Stimulated activated naive B cell treated with anti-CD40 and anti-IgM and Interleukin-4, amounts not matched to agents 10 μg/mL and 1 μg/mL and 100 μg/mL, for 72 hours (primary cell): Measurements from ENCODE around the gene TAS2R40.
A peak's percentile ranks its signal among the peaks of the same experiment; 100 is the strongest.
"Not testable (repeated sequence)": the region's sequence is repeated elsewhere in the genome, so short reads cannot be mapped to it uniquely, and the experiment has no call there.

Experiments used
- ATAC-seq, 2 donors: fragments of 150-1000 bp; cut with Tn5 transposase; replicated peaks; 2 replicates each; pipeline ENCODE4 v1.10.0; 2021; ENCODE audit warnings: moderate library complexity in 1 of 2
- DNase-seq: peaks from one replicate; pipeline ENCODE4 v3.0.0; 2021
- H3K27ac Mint-ChIP-seq: one replicate; pipeline ENCODE4 v1.8.0; 2022; ENCODE audit warnings: mild to moderate bottlenecking, mixed read lengths
- H3K27me3 Mint-ChIP-seq, 2 donors: one replicate each; pipeline ENCODE4 v1.8.0; 2022; ENCODE audit warnings: mixed read lengths in 2 of 2
- H3K36me3 Mint-ChIP-seq, 2 donors: one replicate each; pipeline ENCODE4 v1.8.0; 2022; ENCODE audit warnings: mixed read lengths in 2 of 2, mild to moderate bottlenecking in 1 of 2
- H3K4me1 Mint-ChIP-seq, 2 donors: one replicate each; pipeline ENCODE4 v1.8.0; 2022; ENCODE audit warnings: mixed read lengths in 2 of 2, mild to moderate bottlenecking in 1 of 2
- H3K4me3 Mint-ChIP-seq, 2 donors: one replicate each; pipeline ENCODE4 v1.8.0; 2022; ENCODE audit warnings: mild to moderate bottlenecking in 2 of 2, mixed read lengths in 2 of 2, moderate library complexity in 1 of 2
- H3K9me3 Mint-ChIP-seq, 2 donors: one replicate each; pipeline ENCODE4 v1.8.0; 2022; ENCODE audit warnings: mixed read lengths in 2 of 2, mild to moderate bottlenecking in 1 of 2

The TAS2R40 gene

DNA sequence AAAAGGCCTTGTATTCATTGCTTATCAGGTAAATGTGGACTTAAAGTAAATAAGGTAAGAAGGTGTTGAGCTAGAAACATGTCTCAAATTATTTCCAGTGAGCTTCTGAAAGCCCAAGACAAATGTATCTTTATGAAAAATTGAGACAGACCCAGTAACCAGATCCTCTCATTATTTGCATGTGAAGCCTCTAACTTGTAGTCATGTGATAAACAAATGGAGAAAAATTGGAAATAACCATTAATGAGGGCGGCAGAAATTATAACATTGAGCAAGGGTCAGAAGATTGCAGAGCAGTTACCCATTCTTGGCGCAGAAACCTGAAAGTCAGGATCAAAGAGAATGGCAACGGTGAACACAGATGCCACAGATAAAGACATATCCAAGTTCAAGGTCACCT, at the start of gene TAS2R40:
Gene TAS2R40 (plus strand): TSS at position 301 of the 400 bp plus-strand sequence. CDS start 42 bp downstream, at position 343.
- Mint-ChIP-seq H3K27ac (no peak within 1 kb of the TSS), H3K9me3 (no peaks in the 10 kb centered on the region), H3K27me3 (peaks cover 15 to 27% of the 10 kb centered on the region in 2 donors), H3K4me3 (no peak within 1 kb of the TSS), H3K36me3 (no peaks in the 10 kb centered on the region), H3K4me1 (peaks cover 2 to 4% of the 10 kb centered on the region in 2 donors)
- DNase-seq, result no peak
- ATAC-seq, result no peak

DNA sequence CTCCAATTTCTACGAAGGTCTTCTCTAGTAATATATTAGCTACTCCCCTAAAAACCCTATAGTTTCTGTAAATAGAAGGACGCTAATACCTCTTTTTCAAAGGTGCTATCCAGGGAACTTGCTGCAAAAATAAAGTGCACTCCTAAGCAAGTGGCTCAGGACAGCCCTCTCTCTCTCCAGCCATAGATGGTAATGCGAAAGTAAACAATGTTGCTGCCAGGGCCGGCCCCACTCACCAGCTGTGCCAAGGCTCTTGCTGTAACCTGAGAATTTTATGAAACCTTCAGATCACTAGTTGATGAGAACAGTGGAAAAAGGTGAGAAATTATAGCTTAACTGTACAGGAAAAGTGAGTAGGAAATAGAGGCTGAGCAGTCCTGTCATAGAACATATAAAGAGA, 49.5 kb upstream of the TAS2R40 start:
- Mint-ChIP-seq H3K9me3 (peaks cover under 1 to 8% of the 10 kb centered on the region in 2 donors), H3K27ac (no peak overlapping the region), H3K4me3 (peak overlapping the region in 1 of 2 donors; percentile 67), H3K36me3 (peaks cover 2 to 5% of the 10 kb centered on the region in 2 donors), H3K27me3 (no peaks in the 10 kb centered on the region), H3K4me1 (peaks cover 16 to 38% of the 10 kb centered on the region in 2 donors)
- ATAC-seq (no peak), DNase-seq (no peak)

DNA sequence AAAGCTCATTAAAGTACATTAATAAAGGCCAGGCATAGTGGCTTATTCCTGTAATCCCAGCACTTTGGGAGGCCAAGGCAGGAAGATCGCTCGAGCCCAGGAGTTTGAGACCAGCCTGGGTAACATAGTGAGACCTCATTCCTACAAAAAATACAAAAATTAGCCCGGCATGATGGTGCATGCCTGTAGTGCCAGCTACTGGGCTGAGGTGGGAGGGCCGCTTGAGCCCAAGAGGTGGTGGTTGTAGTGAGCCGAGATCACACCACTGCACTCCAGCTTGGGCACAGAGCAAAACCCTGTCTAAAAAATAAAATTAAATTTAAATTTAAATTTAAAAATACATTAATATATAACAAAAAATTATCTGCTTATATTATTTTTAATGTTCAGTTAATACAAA, 45.7 kb upstream of the TAS2R40 start:
- Mint-ChIP-seq H3K27ac (no peak overlapping the region), H3K27me3 (no peaks in the 10 kb centered on the region), H3K36me3 (peaks cover 0 to 1% of the 10 kb centered on the region in 2 donors), H3K9me3 (peaks cover 6 to 9% of the 10 kb centered on the region in 2 donors), H3K4me3 (no peak overlapping the region), H3K4me1 (peaks cover 5 to 15% of the 10 kb centered on the region in 2 donors)
- no peak for DNase-seq
- ATAC-seq, result no peak

DNA sequence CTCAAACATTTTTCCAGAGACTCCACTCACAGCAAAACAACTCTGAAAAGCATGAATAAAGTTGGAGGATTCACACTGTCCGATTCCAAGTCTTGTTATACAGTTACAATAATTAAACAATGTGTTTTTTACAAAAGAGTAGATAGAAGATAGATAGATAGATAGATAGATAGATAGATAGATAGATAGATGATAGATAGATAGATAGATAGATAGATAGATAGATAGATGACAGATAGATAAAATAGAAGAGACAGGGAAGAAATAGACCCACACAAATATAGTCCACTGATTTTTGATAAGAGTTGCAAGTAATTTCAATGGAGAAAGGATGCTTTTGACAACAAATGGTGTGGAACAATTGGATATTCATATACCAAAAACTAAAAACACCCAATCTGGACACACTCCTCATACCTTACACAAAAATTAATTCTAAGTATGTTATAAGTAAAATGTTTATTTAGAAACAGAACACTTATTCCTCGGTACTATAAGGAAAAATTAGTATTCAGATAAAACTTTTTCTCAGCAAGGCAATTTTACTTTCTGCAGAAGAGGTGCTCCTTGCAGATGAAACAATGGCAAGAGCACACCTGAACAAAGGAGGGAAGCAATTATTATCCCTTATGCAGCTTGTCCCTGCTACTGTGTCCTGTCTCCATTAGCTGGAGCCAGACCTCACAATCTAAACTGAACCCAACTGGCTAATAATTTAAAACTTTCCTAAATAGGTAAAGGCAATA, 44.3 kb upstream of the TAS2R40 start:
- H3K4me1 Mint-ChIP-seq, result peaks cover 7 to 13% of the 10 kb centered on the region in 2 donors
- H3K27ac Mint-ChIP-seq, result no peak overlapping the region
- H3K36me3 Mint-ChIP-seq, result peaks cover 0 to 1% of the 10 kb centered on the region in 2 donors
- no peak for ATAC-seq
- no peaks in the 10 kb centered on the region for H3K27me3 Mint-ChIP-seq
- no peak overlapping the region for H3K4me3 Mint-ChIP-seq
- DNase-seq, result no peak
- peaks cover 6 to 9% of the 10 kb centered on the region in 2 donors for H3K9me3 Mint-ChIP-seq

DNA sequence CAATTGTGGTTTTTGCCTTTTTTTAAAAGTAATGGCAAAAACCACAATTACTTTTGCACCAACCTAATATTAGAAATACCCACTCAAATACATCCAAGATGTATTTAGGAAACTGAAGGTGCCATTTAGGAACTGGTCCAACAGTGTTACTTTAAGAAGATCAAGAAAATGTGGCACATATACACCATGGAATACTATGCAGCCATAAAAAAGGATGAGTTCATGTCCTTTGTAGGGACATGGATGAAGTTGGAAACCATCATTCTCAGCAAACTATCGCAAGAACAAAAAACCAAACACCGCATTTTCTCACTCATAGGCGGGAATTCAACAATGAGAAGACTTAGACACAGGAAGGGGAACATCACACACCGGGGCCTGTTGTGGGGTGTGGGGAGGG, 41.1 kb upstream of the TAS2R40 start:
- H3K36me3 Mint-ChIP-seq, ATAC-seq, H3K9me3 Mint-ChIP-seq, H3K27ac Mint-ChIP-seq, DNase-seq, H3K27me3 Mint-ChIP-seq, H3K4me3 Mint-ChIP-seq: not testable (repeated sequence)
- H3K4me1 Mint-ChIP-seq, result peaks cover 14 to 36% of the 10 kb centered on the region in 2 donors

DNA sequence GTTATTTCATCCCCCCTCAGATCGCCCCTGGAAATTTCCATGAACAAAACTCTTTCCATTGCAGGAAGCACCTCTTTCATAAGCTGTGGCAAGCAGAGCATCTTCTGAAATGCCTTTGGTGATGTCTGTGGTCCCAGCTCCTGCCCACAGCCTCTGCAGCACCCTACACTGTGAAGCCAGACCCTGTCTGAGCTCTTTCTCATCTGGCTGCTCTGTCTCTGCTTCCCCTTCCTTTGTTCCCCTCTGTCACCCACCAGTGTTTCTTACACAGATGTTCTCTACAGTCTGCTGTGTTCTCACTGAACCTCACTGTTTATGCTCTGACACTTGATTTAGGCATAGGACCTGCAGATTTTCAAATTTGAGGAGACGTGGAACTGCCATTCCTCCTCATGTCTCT, 40.5 kb upstream of the TAS2R40 start:
- Mint-ChIP-seq H3K27ac (peak overlapping the region; percentile 65), H3K9me3 (peaks cover 6 to 9% of the 10 kb centered on the region in 2 donors)
- peak; percentile 98 to 99 for ATAC-seq

DNA sequence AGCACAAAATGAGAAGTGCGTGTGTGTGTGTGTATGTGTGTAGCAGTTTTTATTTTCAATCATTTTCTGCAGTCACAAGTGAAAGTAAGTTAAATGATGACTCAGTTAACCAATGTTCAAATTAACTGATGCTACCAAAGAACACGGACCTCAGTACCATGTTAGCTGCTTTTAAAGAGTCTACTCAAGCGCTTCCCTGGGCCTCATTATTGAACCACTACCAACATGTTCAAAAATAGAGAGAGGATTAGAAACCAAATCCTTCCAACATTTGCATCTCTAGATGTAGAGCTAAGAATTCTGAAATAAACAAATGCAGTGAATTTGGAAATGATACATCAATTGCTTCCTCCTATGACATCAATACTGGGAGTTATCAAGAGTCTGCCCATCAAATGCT, 38.8 kb upstream of the TAS2R40 start, which contains the start of gene TAS2R39:
Gene TAS2R39 (plus strand): TSS at position 396 of the 400 bp plus-strand sequence. CDS start 0 bp downstream, at position 396.
- ATAC-seq (peak; percentile 44 to 63), DNase-seq (no peak)
- peaks cover 14 to 36% of the 10 kb centered on the region in 2 donors for H3K4me1 Mint-ChIP-seq
- H3K27me3 Mint-ChIP-seq, result no peaks in the 10 kb centered on the region
- no peaks in the 10 kb centered on the region for H3K36me3 Mint-ChIP-seq
- H3K27ac Mint-ChIP-seq, result no peak within 1 kb of the TSS
- no peak within 1 kb of the TSS for H3K4me3 Mint-ChIP-seq
- H3K9me3 Mint-ChIP-seq, result peaks cover 3 to 6% of the 10 kb centered on the region in 2 donors

More for the DNA sequence above, 40.5 kb upstream of the TAS2R40 start:
- peaks cover 14 to 36% of the 10 kb centered on the region in 2 donors for H3K4me1 Mint-ChIP-seq
- DNase-seq, result peak; percentile 20
- H3K4me3 Mint-ChIP-seq, result no peak overlapping the region
- peaks cover 0 to 1% of the 10 kb centered on the region in 2 donors for H3K36me3 Mint-ChIP-seq
- H3K27me3 Mint-ChIP-seq, result no peaks in the 10 kb centered on the region

DNA sequence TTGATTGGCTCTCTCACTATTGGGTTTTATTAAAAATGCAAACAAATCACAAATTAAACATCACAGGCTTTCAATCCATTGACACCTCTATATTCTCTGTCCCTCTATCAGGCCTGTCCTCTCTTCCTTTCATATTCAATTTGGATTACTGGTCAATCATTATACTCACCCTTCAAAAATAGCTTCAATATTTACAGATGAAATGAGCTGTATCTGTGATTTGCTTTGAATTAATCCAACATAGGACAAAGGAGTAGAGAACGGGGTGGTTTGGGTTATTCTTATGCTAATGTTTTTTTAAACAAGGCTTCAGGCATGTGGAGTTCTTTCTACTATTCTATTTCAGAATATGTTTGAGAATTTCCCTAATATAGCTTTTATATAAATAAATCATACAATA, 36.3 kb upstream of the TAS2R40 start:
- no peak for DNase-seq
- Mint-ChIP-seq H3K4me1 (peaks cover 14 to 36% of the 10 kb centered on the region in 2 donors), H3K27me3 (no peaks in the 10 kb centered on the region), H3K9me3 (no peaks in the 10 kb centered on the region), H3K4me3 (no peak overlapping the region), H3K27ac (no peak overlapping the region), H3K36me3 (no peaks in the 10 kb centered on the region)
- ATAC-seq, result no peak

DNA sequence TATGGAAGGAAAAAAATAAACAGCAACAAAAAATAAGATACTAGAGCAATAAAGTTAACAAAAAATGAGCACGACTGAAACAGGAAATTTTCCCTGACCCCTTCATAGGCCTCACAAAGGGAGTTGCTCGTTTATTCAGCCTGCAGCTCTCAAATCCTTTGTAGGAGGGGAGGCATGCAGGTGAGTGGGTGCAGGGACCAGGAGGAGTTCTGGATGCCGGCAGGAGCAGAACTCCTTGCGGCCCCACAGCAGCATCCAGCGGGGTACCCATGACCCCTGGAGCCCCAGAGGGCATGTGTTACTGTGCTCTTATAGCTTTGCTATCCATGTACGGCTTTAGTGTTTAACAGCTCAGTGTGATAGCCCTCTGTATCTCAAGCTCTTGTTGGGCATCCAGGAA, 32.8 kb upstream of the TAS2R40 start:
- no peaks in the 10 kb centered on the region for H3K36me3 Mint-ChIP-seq
- DNase-seq, result no peak
- no peak for ATAC-seq

DNA sequence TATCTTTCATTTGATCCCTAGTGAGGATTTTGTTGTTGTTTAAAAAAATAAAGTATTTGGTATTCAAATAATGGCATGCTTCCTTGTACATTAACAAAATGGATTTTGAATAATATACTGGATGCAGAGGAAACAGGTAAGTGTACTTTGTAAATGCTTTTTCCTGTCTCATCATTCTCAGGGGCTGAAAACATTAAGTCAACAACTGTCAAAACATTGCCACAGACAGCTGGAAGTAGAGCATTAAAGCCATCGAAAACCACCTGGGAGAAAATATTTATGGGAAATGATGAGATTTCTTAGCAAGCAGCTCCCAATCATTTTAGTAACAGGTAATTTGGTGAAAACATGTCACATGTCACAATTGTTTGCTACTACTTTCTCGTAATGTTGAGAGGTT, 28.0 kb upstream of the TAS2R40 start:
- peaks cover 0 to 3% of the 10 kb centered on the region in 2 donors for H3K9me3 Mint-ChIP-seq
- H3K4me3 Mint-ChIP-seq, result no peak overlapping the region
- no peak overlapping the region for H3K27ac Mint-ChIP-seq
- no peak for DNase-seq
- no peak for ATAC-seq
- H3K27me3 Mint-ChIP-seq, result no peaks in the 10 kb centered on the region
- peaks cover 2 to 5% of the 10 kb centered on the region in 2 donors for H3K4me1 Mint-ChIP-seq
- peaks cover 2 to 3% of the 10 kb centered on the region in 2 donors for H3K36me3 Mint-ChIP-seq

More for the DNA sequence above, 32.8 kb upstream of the TAS2R40 start:
- no peaks in the 10 kb centered on the region for H3K9me3 Mint-ChIP-seq
- H3K27ac Mint-ChIP-seq, result no peak overlapping the region
- no peak overlapping the region for H3K4me3 Mint-ChIP-seq
- H3K4me1 Mint-ChIP-seq, result peaks cover 4 to 8% of the 10 kb centered on the region in 2 donors
- no peaks in the 10 kb centered on the region for H3K27me3 Mint-ChIP-seq

DNA sequence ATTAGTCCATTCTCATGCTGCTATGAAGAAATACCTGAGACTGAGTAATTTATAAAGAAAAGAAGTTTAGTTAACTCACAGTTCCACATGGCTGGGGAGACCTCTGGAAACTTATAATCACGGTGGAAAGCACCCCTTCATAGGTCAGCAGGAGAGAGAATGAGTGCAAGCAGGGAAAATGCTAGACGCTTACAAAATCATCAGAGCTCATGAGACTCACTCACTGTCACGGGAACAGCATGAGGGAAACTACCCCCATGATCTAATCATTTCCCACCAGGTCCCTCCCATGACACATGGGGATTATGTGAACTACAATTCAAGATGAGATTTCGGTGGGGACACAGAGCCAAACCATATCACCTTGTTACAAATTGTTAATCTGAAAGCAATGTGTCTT, 22.8 kb upstream of the TAS2R40 start:
- Mint-ChIP-seq H3K36me3 (peaks cover 2 to 3% of the 10 kb centered on the region in 2 donors), H3K9me3 (peaks cover 0 to 3% of the 10 kb centered on the region in 2 donors), H3K27me3 (no peaks in the 10 kb centered on the region), H3K4me1 (peaks cover 18 to 37% of the 10 kb centered on the region in 2 donors), H3K27ac (peak overlapping the region; percentile 74), H3K4me3 (no peak overlapping the region)
- peak; percentile 96 to 99 for ATAC-seq
- peak; percentile 60 for DNase-seq

DNA sequence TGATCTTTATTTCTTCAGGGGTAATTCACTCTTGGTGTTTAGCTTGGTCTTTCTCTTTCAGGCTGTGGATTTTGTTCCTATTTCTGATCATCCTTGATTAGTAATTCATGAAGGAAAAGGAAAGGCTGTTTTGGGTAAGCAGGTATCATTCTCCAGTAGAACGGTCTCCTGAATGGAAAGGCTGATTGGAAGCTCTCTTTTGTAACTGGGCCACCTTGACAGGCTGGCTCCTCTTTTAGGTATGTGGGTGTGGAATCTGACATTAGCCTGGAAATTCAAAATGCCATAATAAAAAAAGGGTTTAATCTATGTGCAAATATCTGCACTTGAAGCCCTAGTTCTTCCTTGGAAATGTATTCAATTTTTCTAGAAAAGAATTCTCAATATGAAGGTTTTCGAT, 19.7 kb upstream of the TAS2R40 start:
- Mint-ChIP-seq H3K4me3 (no peak overlapping the region), H3K36me3 (peaks cover 2 to 3% of the 10 kb centered on the region in 2 donors), H3K4me1 (peaks cover 37 to 67% of the 10 kb centered on the region in 2 donors), H3K27ac (no peak overlapping the region), H3K9me3 (peaks cover 0 to 3% of the 10 kb centered on the region in 2 donors), H3K27me3 (no peaks in the 10 kb centered on the region)
- ATAC-seq (no peak), DNase-seq (no peak)

DNA sequence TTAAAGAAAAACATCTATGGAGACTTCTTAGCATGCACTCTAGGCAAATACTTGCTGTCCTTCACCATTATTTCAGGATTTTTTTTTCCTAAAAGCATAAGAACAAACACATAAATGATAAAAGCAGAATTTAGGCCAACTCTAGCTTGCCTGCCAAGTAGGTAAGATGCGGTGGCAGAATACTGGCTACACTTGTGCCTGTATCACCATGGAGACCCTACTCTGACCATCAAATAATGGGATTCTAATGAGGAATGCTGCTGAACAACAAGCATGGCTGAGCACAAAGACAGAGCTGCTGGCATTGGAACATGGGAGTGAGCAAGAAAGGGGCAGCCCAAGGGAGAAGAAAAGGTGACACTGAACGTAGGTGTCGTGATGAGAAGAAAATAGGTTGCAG, 18.5 kb upstream of the TAS2R40 start:
- Mint-ChIP-seq H3K27ac (no peak overlapping the region), H3K27me3 (no peaks in the 10 kb centered on the region), H3K9me3 (peaks cover 0 to 3% of the 10 kb centered on the region in 2 donors), H3K36me3 (peaks cover 2 to 3% of the 10 kb centered on the region in 2 donors), H3K4me1 (peaks cover 39 to 68% of the 10 kb centered on the region in 2 donors), H3K4me3 (no peak overlapping the region)
- no peak for DNase-seq
- no peak for ATAC-seq

DNA sequence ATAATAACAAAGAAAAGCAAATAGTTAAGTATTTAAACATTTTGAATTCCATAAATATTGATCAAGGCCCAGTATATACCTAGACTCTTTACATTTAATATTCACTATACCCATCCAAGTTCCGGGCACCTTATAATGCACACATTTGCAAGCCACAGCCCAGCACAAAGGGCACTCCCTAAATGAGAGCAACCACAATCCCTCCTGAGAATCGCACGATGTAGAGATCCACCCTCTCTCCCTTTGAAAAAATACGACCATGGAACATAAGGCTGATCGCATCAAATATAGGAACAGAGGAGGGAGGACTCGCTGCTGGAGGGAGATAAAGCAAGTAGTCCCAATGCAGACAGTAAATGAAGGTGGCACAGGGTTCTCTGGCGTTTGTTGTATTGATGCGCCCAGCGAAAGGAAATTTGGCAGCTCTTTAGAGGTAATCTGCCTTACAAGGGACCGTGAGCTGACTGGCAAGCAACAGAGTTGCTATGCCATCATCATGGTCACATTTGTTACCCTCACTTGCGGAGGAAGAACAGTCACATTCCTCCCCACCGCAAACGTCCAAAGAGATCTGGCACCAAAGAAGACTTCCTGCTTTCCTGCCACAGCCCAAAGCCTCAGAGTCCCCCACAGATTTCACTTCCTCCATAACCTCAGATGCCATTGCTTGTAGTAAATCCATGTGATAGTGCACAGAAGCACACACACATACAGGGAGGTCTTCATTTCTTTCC, 16.1 kb upstream of the TAS2R40 start:
- Mint-ChIP-seq H3K9me3 (no peaks in the 10 kb centered on the region), H3K27ac (peak overlapping the region; percentile 7), H3K36me3 (no peaks in the 10 kb centered on the region), H3K4me1 (peaks cover 35 to 61% of the 10 kb centered on the region in 2 donors), H3K27me3 (no peaks in the 10 kb centered on the region), H3K4me3 (peak overlapping the region; percentile 42 to 66)
- ATAC-seq, result peak; percentile 96 to 99
- DNase-seq, result peak; percentile 77
